H1 (cell line): ENCODE data around the gene SPECC1. TPM values are rescaled to one million over a fixed set of nuclear protein-coding genes. Genes with fewer than 3 reads are reported as not detected.

Source experiments
- CTCF ChIA-PET: fragments of 300-600 bp; sonication (Branson Sonifier 250); formaldehyde crosslinking; loops from one replicate; lab custom pipeline; 2021; ENCODE audit not compliant: partially characterized antibody; lab: Charles Lee
- POLR2A ChIA-PET: fragments of 300-600 bp; sonication (Branson Sonifier 250); formaldehyde crosslinking; loops from one replicate; lab custom pipeline; 2021; ENCODE audit warnings: inconsistent platforms; ENCODE audit not compliant: partially characterized antibody; lab: Charles Lee
- DNase-seq, 2 experiments: peaks; one replicate each; pipeline versions ENCODE4 v3.0.0 to v3.0.0-alpha.2; 2010 to 2022; ENCODE audit warnings: low spot score in 2 of 2, low read depth in 1 of 2, mixed read lengths in 1 of 2
- FAIRE-seq: peaks from 2 replicates; lab custom pipeline; 2011; peaks lifted over from hg19 to GRCh38; lab: Jason Lieb, UNC
- H2AFZ ChIP-seq: 2 replicates; pipeline ENCODE4 v1.8.1; 2012; ENCODE audit warnings: low read length, inconsistent platforms
- H2AK5ac ChIP-seq: 2 replicates; pipeline ENCODE4 v1.6.1; 2013; ENCODE audit warnings: low read depth, low read length
- H2BK120ac ChIP-seq: replicated peaks from 2 replicates; pipeline ENCODE3; 2013; ENCODE audit warnings: low read depth, low read length, inconsistent platforms
- H2BK12ac ChIP-seq: 2 replicates; pipeline ENCODE4 v1.6.1; 2013; ENCODE audit warnings: low read depth, low read length
- H2BK15ac ChIP-seq: 2 replicates; pipeline ENCODE4 v1.6.1; 2013; ENCODE audit warnings: low read length
- H2BK20ac ChIP-seq: 2 replicates; pipeline ENCODE4 v1.6.1; 2013; ENCODE audit warnings: low read length
- H2BK5ac ChIP-seq: 2 replicates; pipeline ENCODE4 v1.6.1; 2013; ENCODE audit warnings: low read depth, low read length
- H3K14ac ChIP-seq: 2 replicates; pipeline ENCODE4 v1.6.1; 2013; ENCODE audit warnings: inconsistent platforms; ENCODE audit not compliant: insufficient read length
- H3K18ac ChIP-seq: 2 replicates; pipeline ENCODE4 v1.6.1; 2013; ENCODE audit warnings: low read length; ENCODE audit errors: extremely low read depth
- H3K23ac ChIP-seq: 2 replicates; pipeline ENCODE4 v1.6.1; 2013; ENCODE audit warnings: inconsistent platforms; ENCODE audit not compliant: insufficient read length
- H3K23me2 ChIP-seq: 2 replicates; pipeline ENCODE4 v1.6.1; 2013; ENCODE audit warnings: low read depth, low read length
- H3K27ac ChIP-seq: 2 replicates; pipeline ENCODE4 v1.6.1; 2011; ENCODE audit warnings: low read depth, low read length, inconsistent platforms
- H3K27me3 ChIP-seq, 4 experiments: replicated peaks in 1 of 4; 1 replicate in 1 of 4; 2 replicates in 3 of 4; pipeline versions ENCODE4 v1.6.1 to v1.8.1; 2011 to 2013; ENCODE audit warnings: low read length in 3 of 4, mild to moderate bottlenecking in 3 of 4, inconsistent platforms in 2 of 4, mixed read lengths in 2 of 4, moderate library complexity in 1 of 4; ENCODE audit not compliant: control insufficient read depth in 3 of 4, insufficient read depth in 3 of 4; ENCODE audit errors: extremely low read depth in 1 of 4
- H3K36me3 ChIP-seq, 4 experiments: 2 replicates each; pipeline versions ENCODE4 v1.6.1 to v1.8.1; 2011 to 2013; ENCODE audit warnings: mild to moderate bottlenecking in 4 of 4, low read length in 3 of 4, moderate library complexity in 2 of 4, control low read depth in 1 of 4, inconsistent platforms in 1 of 4; ENCODE audit not compliant: insufficient read depth in 4 of 4, control insufficient read depth in 2 of 4
- H3K4ac ChIP-seq: replicated peaks from 2 replicates; pipeline ENCODE3; 2013; ENCODE audit warnings: low read length, low read depth, mixed read lengths, inconsistent platforms; ENCODE audit not compliant: insufficient read length
- H3K4me1 ChIP-seq, 4 experiments: replicated peaks in 1 of 4; 1 replicate in 1 of 4; 2 replicates in 3 of 4; pipeline versions ENCODE4 v1.6.1 to v1.8.1; 2011 to 2013; ENCODE audit warnings: low read length in 3 of 4, inconsistent platforms in 2 of 4, mixed read lengths in 1 of 4; ENCODE audit not compliant: insufficient read depth in 4 of 4, control insufficient read depth in 3 of 4
- H3K4me2 ChIP-seq, 2 experiments: 2 replicates each; pipeline versions ENCODE4 v1.6.1 to v1.8.1; 2011 to 2013; ENCODE audit warnings: low read depth in 2 of 2, low read length in 2 of 2, control low read depth in 1 of 2, inconsistent platforms in 1 of 2, mild to moderate bottlenecking in 1 of 2; ENCODE audit not compliant: insufficient read depth in 1 of 2
- H3K4me3 ChIP-seq, 4 experiments: fragments of 200-600, 300-600 bp in 1 of 4; sonication (generic), shearing (Covaris generic), sonication (Bioruptor Twin) in 1 of 4; 2 replicates each; pipeline versions ENCODE4 v1.5.1 to v1.8.1; 2011 to 2016; ENCODE audit warnings: low read length in 4 of 4, low read depth in 3 of 4, control low read depth in 2 of 4, inconsistent platforms in 2 of 4, mild to moderate bottlenecking in 2 of 4, mixed read lengths in 1 of 4, moderate library complexity in 1 of 4; ENCODE audit not compliant: insufficient read depth in 2 of 4; ENCODE audit errors: extremely low read depth in 1 of 4
- H3K56ac ChIP-seq: replicated peaks from 2 replicates; pipeline ENCODE3; 2013; ENCODE audit warnings: low read depth, mild to moderate bottlenecking, mixed read lengths, low read length, inconsistent platforms; ENCODE audit not compliant: insufficient read length
- H3K79me1 ChIP-seq: 2 replicates; pipeline ENCODE4 v1.6.1; 2013; ENCODE audit warnings: low read depth, low read length, control low read depth
- H3K79me2 ChIP-seq, 2 experiments: 2 replicates each; pipeline versions ENCODE4 v1.6.1 to v1.8.1; 2012 to 2013; ENCODE audit warnings: low read length in 2 of 2, mild to moderate bottlenecking in 2 of 2, inconsistent platforms in 1 of 2; ENCODE audit not compliant: insufficient read depth in 2 of 2, control insufficient read depth in 1 of 2
- H3K9ac ChIP-seq, 4 experiments: replicated peaks in 1 of 4; 1 replicate in 1 of 4; 2 replicates in 3 of 4; pipeline versions ENCODE4 v1.6.1 to v1.8.1; 2011 to 2013; ENCODE audit warnings: low read depth in 3 of 4, low read length in 3 of 4, control low read depth in 2 of 4, mild to moderate bottlenecking in 2 of 4, moderate library complexity in 2 of 4, inconsistent platforms in 1 of 4; ENCODE audit errors: extremely low read depth in 1 of 4
- H3K9me3 ChIP-seq, 2 experiments: 2 replicates each; pipeline versions ENCODE4 v1.6.1 to v1.8.1; 2012 to 2013; ENCODE audit warnings: mild to moderate bottlenecking in 2 of 2, moderate library complexity in 2 of 2, control low read depth in 1 of 2, inconsistent platforms in 1 of 2, low read depth in 1 of 2, low read length in 1 of 2, mixed read lengths in 1 of 2; ENCODE audit not compliant: insufficient read depth in 2 of 2
- H4K20me1 ChIP-seq, 2 experiments: replicated peaks in 1 of 2; 2 replicates each; pipeline versions ENCODE3 to v1.8.1; 2011 to 2013; ENCODE audit warnings: inconsistent platforms in 2 of 2, low read length in 2 of 2, mild to moderate bottlenecking in 1 of 2; ENCODE audit not compliant: insufficient read depth in 2 of 2, control insufficient read depth in 1 of 2
- H4K5ac ChIP-seq: 2 replicates; pipeline ENCODE4 v1.6.1; 2013; ENCODE audit warnings: low read length, low read depth, mixed read lengths, inconsistent platforms; ENCODE audit not compliant: insufficient read length
- H4K8ac ChIP-seq: 2 replicates; pipeline ENCODE4 v1.8.0; 2013; ENCODE audit warnings: mild to moderate bottlenecking, moderate library complexity, low read length, inconsistent platforms; ENCODE audit not compliant: insufficient read depth; ENCODE audit errors: extremely low read depth
- H4K91ac ChIP-seq: replicated peaks from 2 replicates; pipeline ENCODE3; 2013; ENCODE audit warnings: low read length, mixed read lengths, inconsistent platforms; ENCODE audit not compliant: insufficient read length
- BCL11A ChIP-seq, 2 experiments: IDR thresholded peaks; one replicate each; pipeline ENCODE4 v1.6.1; 2011; ENCODE audit warnings: low read depth in 2 of 2, low read length in 2 of 2, mild to moderate bottlenecking in 2 of 2
- JUN ChIP-seq: IDR thresholded peaks from 2 replicates; pipeline ENCODE4 v1.6.1; 2011; ENCODE audit warnings: low read depth, mild to moderate bottlenecking, improper control_type of control experiment, low read length
- KDM5A ChIP-seq: fragments of 200-600 bp; IDR thresholded peaks from 2 replicates; pipeline ENCODE4 v1.7.1; 2012; ENCODE audit warnings: mild to moderate bottlenecking, low read length, inconsistent platforms, mixed read lengths
- POU5F1 ChIP-seq: IDR thresholded peaks from 2 replicates; pipeline ENCODE4 v1.6.1; 2011; ENCODE audit warnings: low read depth, mild to moderate bottlenecking, low read length, moderate library complexity
- SAP30 ChIP-seq: fragments of 300-600 bp; sonication (generic); IDR thresholded peaks from 2 replicates; pipeline ENCODE4 v1.7.1; 2012; ENCODE audit warnings: low read length, moderate library complexity, mild to moderate bottlenecking, inconsistent platforms; ENCODE audit not compliant: insufficient read depth, insufficient replicate concordance
- SP2 ChIP-seq: IDR thresholded peaks from 2 replicates; pipeline ENCODE4 v1.6.1; 2012; ENCODE audit warnings: mild to moderate bottlenecking, low read length, inconsistent platforms
- WGBS, 2 experiments: shearing (Covaris generic) in 1 of 2; methylation state at CpG; one replicate each; pipeline versions ENCODE4 v1.1.6 to v1.1.7; 2013 to 2015; ENCODE audit warnings: low lambda C conversion rate in 2 of 2, mixed read lengths in 2 of 2, inconsistent platforms in 1 of 2, low coverage in 1 of 2, missing lambda C conversion rate in 1 of 2; ENCODE audit not compliant: insufficient replicate concordance in 2 of 2, insufficient coverage in 1 of 2, insufficient read length in 1 of 2; ENCODE audit errors: extremely low coverage in 1 of 2, missing lambda C conversion rate in 1 of 2; 5-methylcytosine and 5-hydroxymethylcytosine counted together
- polyA plus RNA-seq, 7 experiments: library from polyadenylated mRNA; depleted of rRNA in 3 of 7; stranded (reverse) in 5 of 7; unstranded in 2 of 7; fragments of >200 nt in 5 of 7; fragments of 200-250 nt in 2 of 7; gene quantifications; 1 replicate in 5 of 7; 2 replicates in 1 of 7; 4 replicates in 1 of 7; pipeline versions ENCODE4 v1.2.1 to v1.2.3, GENCODE V29; 2011 to 2013; ENCODE audit warnings: missing spikeins in 2 of 7, mixed read lengths in 2 of 7
- total RNA-seq: library from RNA; stranded (reverse); fragmentation: NEBNext Ultra II Directional; extraction: Animal tissue kit (Norgen Biotek cat#: 25700); gene quantifications from 2 replicates; pipeline ENCODE4 v1.2.1, GENCODE V29; 2021

Gene SPECC1
- total and polyA plus RNA-seq, 2 of the 8 experiments (the other 6 are each of a cell fraction or from before 2014, with no cell fraction given): 35.8 to 87.9 TPM

- 95% methylated on average over 4 of the region's 4 CpGs; no CpG with 5 or more reads in 1 of the 2 experiments for WGBS, 2 experiments
- H3K27ac ChIP-seq: no peak overlapping the region
- CTCF ChIA-PET: interaction anchor here (0.6 kb wide), 1 partner anchor 96 kb away, joined by 4 read pairs; no protein-coding TSS in a partner anchor
These were observed 250.5 kb downstream of the SPECC1 start for GRCh38 chr17:20259668-20260067.

More at GRCh38 chr17:20259668-20260067, 250.5 kb downstream of the SPECC1 start:
- Histone ChIP-seq H2BK5ac (no peak overlapping the region), H2BK15ac (no peak overlapping the region), H3K23ac (no peak overlapping the region), H4K5ac (no peak overlapping the region)
- FAIRE-seq: no peak
- POLR2A ChIA-PET: no interaction called here
- no peak for TF ChIP-seq KDM5A
- no peak for TF ChIP-seq JUN
- TF ChIP-seq SP2: no peak
- TF ChIP-seq SAP30: no peak
- TF ChIP-seq POU5F1: no peak
- no peak for TF ChIP-seq BCL11A (IDR thresholded peaks at IDR 0.05; ENCODE audit: low read depth in 2 of 2, low read length in 2 of 2)
- TF ChIP-seq, all 59 proteins: peak for 0
- H3K79me1 ChIP-seq: no peaks in the 10 kb centered on the region; the same call in 1 of the 2 replicates
- no peak overlapping the region for H3K4me2 ChIP-seq
- no peak overlapping the region for H2BK12ac ChIP-seq
- H3K79me2 ChIP-seq: peaks cover 0 to 2% of the 10 kb centered on the region in 2 experiments; a peak in 1 of 4 replicates
- no peak overlapping the region for H3K56ac ChIP-seq
- no peak overlapping the region for H3K4me3 ChIP-seq
- peaks cover 0 to 1% of the 10 kb centered on the region in 2 experiments for H4K20me1 ChIP-seq
- no peak overlapping the region for H2AFZ ChIP-seq
- no peak overlapping the region for H3K4ac ChIP-seq
- H3K36me3 ChIP-seq: peaks cover 9 to 30% (median 23%) of the 10 kb centered on the region in 4 experiments
- no peak overlapping the region for H3K14ac ChIP-seq
- H3K23me2 ChIP-seq: no peaks in the 10 kb centered on the region
- no peak overlapping the region for H2AK5ac ChIP-seq
- H4K8ac ChIP-seq: no peak overlapping the region
- H2BK120ac ChIP-seq: no peak overlapping the region
- H3K9me3 ChIP-seq: no peaks in the 10 kb centered on the region
- H4K91ac ChIP-seq: no peak overlapping the region
- H2BK20ac ChIP-seq: no peak overlapping the region
- H3K27me3 ChIP-seq: no peaks in the 10 kb centered on the region
- no peak overlapping the region for H3K9ac ChIP-seq
- DNase-seq: no peak
- H3K4me1 ChIP-seq: peaks cover 2 to 9% (median 4%) of the 10 kb centered on the region in 4 experiments; a peak in 5 of 7 replicates
- no peak overlapping the region for H3K18ac ChIP-seq
